Activated naive CD4-positive, alpha-beta T cell treated with anti-CD3 and anti-CD28 coated beads for 36 hours (primary cell): ENCODE measurements around the gene KRTAP5-10. TPM values are rescaled to one million over a fixed set of nuclear protein-coding genes. Genes with fewer than 3 reads are reported as not detected.
"Not testable (repeated sequence)": the region's sequence is repeated elsewhere in the genome, so short reads cannot be mapped to it uniquely, and the experiment has no call there.

Experiments used
- CTCF ChIA-PET: fragments of 350-600 bp; sonication (Branson Sonifier 250); formaldehyde crosslinking; loops from one replicate; lab custom pipeline; 2021; ENCODE audit warnings: antibody characterized with exemption; lab: Charles Lee
- DNase-seq: peaks from one replicate; pipeline ENCODE4 v3.0.0-alpha.2; 2020
- H3K27ac Mint-ChIP-seq: one replicate; pipeline ENCODE4 v1.8.0; 2021; ENCODE audit warnings: mild to moderate bottlenecking, mixed read lengths
- H3K27me3 Mint-ChIP-seq: one replicate; pipeline ENCODE4 v1.8.0; 2021; ENCODE audit warnings: low read depth, mixed read lengths
- H3K36me3 Mint-ChIP-seq: one replicate; pipeline ENCODE4 v1.8.0; 2021; ENCODE audit warnings: low read depth, mixed read lengths
- H3K4me1 Mint-ChIP-seq: one replicate; pipeline ENCODE4 v1.8.0; 2021; ENCODE audit warnings: low read depth, mixed read lengths
- H3K4me3 Mint-ChIP-seq: one replicate; pipeline ENCODE4 v1.8.0; 2021; ENCODE audit warnings: mild to moderate bottlenecking, moderate library complexity, mixed read lengths
- H3K9me3 Mint-ChIP-seq: one replicate; pipeline ENCODE4 v1.8.0; 2021; ENCODE audit warnings: mixed read lengths
- intact Hi-C: fragments of 100-400 bp; cut with micrococcal nuclease; formaldehyde crosslinking; loops from one replicate; pipeline ENCODE4 v1.15.1; 2023
- total RNA-seq, 2 experiments: library from RNA; stranded (reverse); gene quantifications; one replicate each; pipeline ENCODE4 v1.2.3, GENCODE V29; 2021

Gene KRTAP5-10, protein sequence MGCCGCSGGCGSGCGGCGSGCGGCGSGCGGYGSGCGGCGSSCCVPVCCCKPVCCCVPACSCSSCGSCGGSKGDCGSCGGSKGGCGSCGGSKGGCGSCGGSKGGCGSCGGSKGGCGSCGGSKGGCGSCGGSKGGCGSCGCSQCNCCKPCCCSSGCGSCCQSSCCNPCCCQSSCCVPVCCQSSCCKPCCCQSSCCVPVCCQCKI
- total RNA-seq = not detected

DNA sequence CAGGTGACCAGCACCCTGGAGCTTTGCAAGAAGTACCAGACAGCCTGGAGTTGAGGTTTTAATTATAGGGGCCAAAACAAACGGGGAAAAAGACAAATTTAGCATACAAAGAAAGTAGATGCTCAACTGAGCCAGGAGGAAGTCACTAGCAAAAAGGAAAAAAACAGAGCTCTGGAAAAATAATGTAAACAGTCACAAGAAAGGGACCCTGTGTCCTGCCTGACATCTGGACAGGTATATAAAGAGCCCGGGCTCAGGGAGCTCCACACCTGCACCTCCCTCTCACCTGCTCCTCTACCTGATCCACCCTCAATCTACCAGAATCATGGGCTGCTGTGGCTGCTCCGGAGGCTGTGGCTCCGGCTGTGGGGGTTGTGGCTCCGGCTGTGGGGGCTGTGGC, at the start of gene KRTAP5-10:
Gene KRTAP5-10, plus strand, starts transcription at position 301 of the 400 bp plus-strand sequence. Its CDS starts 25 bp downstream, at position 326.
- intact Hi-C loops = no loop called here
- no peak within 1 kb of the TSS for H3K4me3 Mint-ChIP-seq
- H3K27ac Mint-ChIP-seq = no peak within 1 kb of the TSS
- peaks cover 23% of the 10 kb centered on the region for H3K27me3 Mint-ChIP-seq
- no peaks in the 10 kb centered on the region for H3K36me3 Mint-ChIP-seq
- CTCF ChIA-PET = interaction anchor here (0.6 kb wide), 1 partner anchor 125 kb away, joined by 3 read pairs; no protein-coding TSS in a partner anchor
- no peak for DNase-seq
- H3K4me1 Mint-ChIP-seq = no peaks in the 10 kb centered on the region
- H3K9me3 Mint-ChIP-seq = no peaks in the 10 kb centered on the region

GRCh38 chr11:71518506-71519471, 46.6 kb upstream of the KRTAP5-10 start:
- DNase-seq = no peak
- H3K27ac Mint-ChIP-seq = no peak overlapping the region
- no peak overlapping the region for H3K4me3 Mint-ChIP-seq
- intact Hi-C loops = no loop called here
- H3K4me1 Mint-ChIP-seq = no peaks in the 10 kb centered on the region
- no peaks in the 10 kb centered on the region for H3K27me3 Mint-ChIP-seq
- CTCF ChIA-PET = no interaction called here
- H3K36me3 Mint-ChIP-seq = no peaks in the 10 kb centered on the region
- H3K9me3 Mint-ChIP-seq = peaks cover 7% of the 10 kb centered on the region

DNA sequence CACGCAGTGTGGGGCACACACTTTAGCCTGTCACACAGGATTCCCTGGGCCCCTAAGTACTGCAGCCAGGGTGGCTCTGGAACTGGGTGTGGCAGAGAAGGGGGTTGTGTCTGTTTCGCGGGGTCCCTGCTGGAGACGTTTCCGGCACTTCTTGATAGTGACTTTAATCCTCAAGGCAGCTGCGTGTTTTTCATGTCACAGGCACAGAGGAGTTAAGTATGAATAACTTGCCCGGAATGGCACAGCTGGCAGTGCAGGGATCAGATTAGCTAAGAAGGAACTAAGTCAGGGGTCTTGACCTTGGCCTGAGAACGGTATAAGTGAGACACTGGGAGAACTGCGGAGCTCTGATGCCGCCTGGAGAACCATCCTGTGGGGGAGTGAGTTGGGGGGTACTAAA, 45.8 kb upstream of the KRTAP5-10 start:
- Mint-ChIP-seq H3K36me3 (no peaks in the 10 kb centered on the region), H3K4me1 (no peaks in the 10 kb centered on the region), H3K9me3 (peaks cover 7% of the 10 kb centered on the region), H3K27ac (no peak overlapping the region), H3K4me3 (no peak overlapping the region), H3K27me3 (no peaks in the 10 kb centered on the region)
- CTCF ChIA-PET = interaction anchor here (0.7 kb wide), 1 partner anchor 29 kb away, joined by 4 read pairs; the partner anchor contains the start of gene KRTAP5-9
- DNase-seq = no peak
- intact Hi-C loops = no loop called here

GRCh38 chr11:71525188-71525937, 40.0 kb upstream of the KRTAP5-10 start:
- CTCF ChIA-PET = no interaction called here
- intact Hi-C loops = no loop called here
- Mint-ChIP-seq H3K36me3 (no peaks in the 10 kb centered on the region), H3K4me1 (no peaks in the 10 kb centered on the region), H3K27ac (no peak overlapping the region), H3K4me3 (no peak overlapping the region), H3K9me3 (peaks cover 5% of the 10 kb centered on the region), H3K27me3 (peaks cover 6% of the 10 kb centered on the region)
- no peak for DNase-seq

- no peak overlapping the region for H3K4me3 Mint-ChIP-seq
- peaks cover 5% of the 10 kb centered on the region for H3K9me3 Mint-ChIP-seq
- peaks cover 6% of the 10 kb centered on the region for H3K27me3 Mint-ChIP-seq
- no peaks in the 10 kb centered on the region for H3K4me1 Mint-ChIP-seq
- no peaks in the 10 kb centered on the region for H3K36me3 Mint-ChIP-seq
- intact Hi-C loops = no loop called here
- CTCF ChIA-PET = no interaction called here
- H3K27ac Mint-ChIP-seq = no peak overlapping the region
- DNase-seq = no peak
These were observed 39.3 kb upstream of the KRTAP5-10 start for GRCh38 chr11:71525938-71526495.

DNA sequence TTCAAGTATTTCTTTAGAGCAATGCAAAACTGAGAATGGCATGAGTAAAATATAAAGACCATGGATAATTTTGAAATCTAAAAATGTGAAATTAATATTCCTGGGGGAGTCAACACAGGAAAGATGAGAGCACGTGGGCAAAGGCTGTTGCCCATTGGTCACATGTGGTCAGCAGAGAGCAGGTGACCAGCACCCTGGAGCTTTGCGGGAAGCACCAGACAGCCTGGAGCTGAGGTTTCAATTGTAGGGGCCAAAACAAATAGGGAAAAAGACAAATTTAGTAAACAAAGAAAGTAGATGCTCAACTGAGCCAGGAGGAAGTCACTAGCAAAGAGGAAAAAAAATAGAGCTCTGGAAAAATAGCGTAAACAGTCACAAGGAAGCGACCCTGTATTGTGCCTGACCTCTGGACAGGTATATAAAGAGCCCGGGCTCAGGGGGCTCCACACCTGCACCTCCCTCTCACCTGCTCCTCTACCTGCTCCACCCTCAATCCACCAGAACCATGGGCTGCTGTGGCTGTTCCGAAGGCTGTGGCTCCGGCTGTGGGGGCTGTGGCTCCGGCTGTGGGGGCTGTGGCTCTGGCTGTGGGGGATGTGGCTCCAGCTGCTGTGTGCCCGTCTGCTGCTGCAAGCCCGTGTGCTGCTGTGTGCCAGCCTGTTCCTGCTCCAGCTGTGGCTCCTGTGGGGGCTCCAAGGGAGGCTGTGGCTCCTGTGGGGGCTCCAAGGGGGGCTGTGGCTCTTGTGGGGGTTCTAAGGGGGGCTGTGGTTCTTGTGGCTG, 38.4 kb upstream of the KRTAP5-10 start, which contains the start of gene KRTAP5-7:
Gene KRTAP5-7, plus strand, starts transcription at position 472 of the 780 bp plus-strand sequence. Its CDS starts 34 bp downstream, at position 506.
- H3K4me3 Mint-ChIP-seq, intact Hi-C loops, DNase-seq, CTCF ChIA-PET, H3K27me3 Mint-ChIP-seq, H3K27ac Mint-ChIP-seq, H3K4me1 Mint-ChIP-seq, H3K9me3 Mint-ChIP-seq, H3K36me3 Mint-ChIP-seq: not testable (repeated sequence)

GRCh38 chr11:71527576-71528210, 37.7 kb upstream of the KRTAP5-10 start:
- H3K36me3 Mint-ChIP-seq = no peaks in the 10 kb centered on the region
- peaks cover 2% of the 10 kb centered on the region for H3K9me3 Mint-ChIP-seq
- no peak overlapping the region for H3K27ac Mint-ChIP-seq
- no peaks in the 10 kb centered on the region for H3K4me1 Mint-ChIP-seq
- CTCF ChIA-PET = no interaction called here
- DNase-seq = no peak
- H3K4me3 Mint-ChIP-seq = no peak overlapping the region
- H3K27me3 Mint-ChIP-seq = peaks cover 6% of the 10 kb centered on the region
- intact Hi-C loops = no loop called here

DNA sequence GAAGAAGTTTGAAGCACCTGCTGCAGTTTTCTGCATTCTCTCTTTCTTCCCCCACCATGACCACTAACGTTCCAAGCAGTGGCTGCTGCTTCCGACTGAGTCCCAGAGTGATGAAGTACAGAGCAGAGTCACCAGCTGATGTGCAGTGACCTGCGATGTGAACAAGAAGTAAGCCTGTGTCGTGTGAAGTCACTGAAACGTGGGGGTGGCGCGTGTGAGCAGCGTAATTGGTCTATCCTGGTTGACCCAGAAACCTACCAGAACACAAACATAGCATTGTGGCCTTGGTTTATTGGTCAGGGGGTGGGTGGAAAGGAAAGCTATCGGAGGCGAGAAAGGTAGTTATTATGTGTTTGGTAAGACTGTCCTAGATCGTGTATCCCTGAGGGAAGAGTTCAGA, 34.8 kb upstream of the KRTAP5-10 start:
- no peaks in the 10 kb centered on the region for H3K4me1 Mint-ChIP-seq

GRCh38 chr11:71532036-71532610, 33.2 kb upstream of the KRTAP5-10 start:
- Mint-ChIP-seq H3K36me3 (no peaks in the 10 kb centered on the region), H3K27me3 (no peaks in the 10 kb centered on the region), H3K4me3 (no peak overlapping the region), H3K27ac (no peak overlapping the region), H3K9me3 (no peaks in the 10 kb centered on the region), H3K4me1 (no peaks in the 10 kb centered on the region)
- no peak for DNase-seq
- CTCF ChIA-PET = no interaction called here
- intact Hi-C loops = no loop called here

More for the DNA sequence above, 34.8 kb upstream of the KRTAP5-10 start:
- Mint-ChIP-seq H3K9me3 (no peaks in the 10 kb centered on the region), H3K4me3 (no peak overlapping the region), H3K36me3 (no peaks in the 10 kb centered on the region), H3K27me3 (peaks cover 6% of the 10 kb centered on the region), H3K27ac (no peak overlapping the region)
- no peak for DNase-seq
- CTCF ChIA-PET = no interaction called here
- intact Hi-C loops = no loop called here

DNA sequence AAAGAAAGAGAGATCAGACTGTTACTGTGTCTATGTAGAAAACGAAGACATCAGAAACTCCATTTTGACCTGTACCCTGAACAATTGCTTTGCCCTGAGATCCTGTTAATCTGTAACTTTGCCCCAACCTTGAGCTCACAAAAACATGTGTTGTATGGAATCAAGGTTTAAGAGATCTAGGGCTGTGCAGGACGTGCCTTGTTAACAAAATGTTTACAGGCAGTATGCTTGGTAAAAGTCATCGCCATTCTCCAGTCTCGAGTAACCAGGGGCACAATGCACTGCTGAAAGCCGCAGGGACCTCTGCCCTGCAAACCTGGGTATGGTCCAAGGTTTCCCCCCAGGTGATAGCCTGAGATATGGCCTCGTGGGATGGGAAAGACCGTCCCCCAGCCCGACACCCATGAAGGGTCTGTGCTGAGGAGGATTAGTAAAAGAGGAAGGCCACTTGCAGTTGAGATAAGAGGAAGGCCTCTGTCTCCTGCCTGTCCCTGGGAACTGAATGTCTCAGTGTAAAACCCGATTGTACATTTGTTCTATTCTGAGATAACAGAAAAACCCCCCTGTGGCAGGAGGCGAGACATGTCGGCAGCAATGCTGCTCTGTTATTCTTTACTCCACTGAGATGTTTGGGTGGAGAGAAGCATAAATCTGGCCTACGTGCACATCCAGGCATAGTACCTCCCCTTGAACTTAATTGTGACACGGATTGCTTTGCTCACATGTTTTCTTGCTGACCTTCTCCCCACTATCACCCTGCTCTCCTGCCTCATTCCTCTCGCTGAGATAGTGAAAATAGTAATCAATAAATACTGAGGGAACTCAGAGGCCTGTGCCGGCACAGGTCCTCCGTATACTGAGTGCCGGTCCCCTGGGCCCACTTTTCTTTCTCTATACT, 30.4 kb upstream of the KRTAP5-10 start:
- H3K27me3 Mint-ChIP-seq, intact Hi-C loops, H3K9me3 Mint-ChIP-seq, H3K27ac Mint-ChIP-seq, DNase-seq, H3K4me3 Mint-ChIP-seq, H3K4me1 Mint-ChIP-seq, H3K36me3 Mint-ChIP-seq, CTCF ChIA-PET: not testable (repeated sequence)
